ENCODE results near the gene MYBL2.

DNA sequence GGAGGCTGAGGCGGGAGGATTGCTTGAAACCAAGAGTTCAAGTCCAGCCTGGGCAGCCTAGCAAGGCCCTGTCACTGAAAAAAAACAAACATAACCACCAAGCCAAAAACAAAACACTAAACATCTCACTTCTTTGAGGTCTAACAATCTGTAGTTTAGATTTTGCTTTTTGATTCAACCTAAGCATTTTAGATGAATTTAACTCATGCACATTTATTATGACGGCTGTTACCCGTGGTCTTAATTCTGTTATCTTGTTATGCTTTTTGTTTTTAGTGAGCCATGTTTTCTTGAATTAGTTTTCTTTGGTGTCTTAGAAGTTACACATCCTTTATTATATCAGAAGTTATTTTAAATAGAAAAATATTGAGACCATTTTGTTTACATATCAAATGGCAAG is 73.7 kb downstream of the MYBL2 start:
- TF ChIP-seq, protein P1, sequence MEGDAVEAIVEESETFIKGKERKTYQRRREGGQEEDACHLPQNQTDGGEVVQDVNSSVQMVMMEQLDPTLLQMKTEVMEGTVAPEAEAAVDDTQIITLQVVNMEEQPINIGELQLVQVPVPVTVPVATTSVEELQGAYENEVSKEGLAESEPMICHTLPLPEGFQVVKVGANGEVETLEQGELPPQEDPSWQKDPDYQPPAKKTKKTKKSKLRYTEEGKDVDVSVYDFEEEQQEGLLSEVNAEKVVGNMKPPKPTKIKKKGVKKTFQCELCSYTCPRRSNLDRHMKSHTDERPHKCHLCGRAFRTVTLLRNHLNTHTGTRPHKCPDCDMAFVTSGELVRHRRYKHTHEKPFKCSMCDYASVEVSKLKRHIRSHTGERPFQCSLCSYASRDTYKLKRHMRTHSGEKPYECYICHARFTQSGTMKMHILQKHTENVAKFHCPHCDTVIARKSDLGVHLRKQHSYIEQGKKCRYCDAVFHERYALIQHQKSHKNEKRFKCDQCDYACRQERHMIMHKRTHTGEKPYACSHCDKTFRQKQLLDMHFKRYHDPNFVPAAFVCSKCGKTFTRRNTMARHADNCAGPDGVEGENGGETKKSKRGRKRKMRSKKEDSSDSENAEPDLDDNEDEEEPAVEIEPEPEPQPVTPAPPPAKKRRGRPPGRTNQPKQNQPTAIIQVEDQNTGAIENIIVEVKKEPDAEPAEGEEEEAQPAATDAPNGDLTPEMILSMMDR (IDR thresholded peaks at IDR 0.05; ENCODE audit: low read depth, low read length, missing input control): no peak
- TF ChIP-seq RAD21 (IDR thresholded peaks at IDR 0.05) (no peak), ZBTB33 (IDR thresholded peaks at IDR 0.05) (no peak)
- TF ChIP-seq, protein P2, sequence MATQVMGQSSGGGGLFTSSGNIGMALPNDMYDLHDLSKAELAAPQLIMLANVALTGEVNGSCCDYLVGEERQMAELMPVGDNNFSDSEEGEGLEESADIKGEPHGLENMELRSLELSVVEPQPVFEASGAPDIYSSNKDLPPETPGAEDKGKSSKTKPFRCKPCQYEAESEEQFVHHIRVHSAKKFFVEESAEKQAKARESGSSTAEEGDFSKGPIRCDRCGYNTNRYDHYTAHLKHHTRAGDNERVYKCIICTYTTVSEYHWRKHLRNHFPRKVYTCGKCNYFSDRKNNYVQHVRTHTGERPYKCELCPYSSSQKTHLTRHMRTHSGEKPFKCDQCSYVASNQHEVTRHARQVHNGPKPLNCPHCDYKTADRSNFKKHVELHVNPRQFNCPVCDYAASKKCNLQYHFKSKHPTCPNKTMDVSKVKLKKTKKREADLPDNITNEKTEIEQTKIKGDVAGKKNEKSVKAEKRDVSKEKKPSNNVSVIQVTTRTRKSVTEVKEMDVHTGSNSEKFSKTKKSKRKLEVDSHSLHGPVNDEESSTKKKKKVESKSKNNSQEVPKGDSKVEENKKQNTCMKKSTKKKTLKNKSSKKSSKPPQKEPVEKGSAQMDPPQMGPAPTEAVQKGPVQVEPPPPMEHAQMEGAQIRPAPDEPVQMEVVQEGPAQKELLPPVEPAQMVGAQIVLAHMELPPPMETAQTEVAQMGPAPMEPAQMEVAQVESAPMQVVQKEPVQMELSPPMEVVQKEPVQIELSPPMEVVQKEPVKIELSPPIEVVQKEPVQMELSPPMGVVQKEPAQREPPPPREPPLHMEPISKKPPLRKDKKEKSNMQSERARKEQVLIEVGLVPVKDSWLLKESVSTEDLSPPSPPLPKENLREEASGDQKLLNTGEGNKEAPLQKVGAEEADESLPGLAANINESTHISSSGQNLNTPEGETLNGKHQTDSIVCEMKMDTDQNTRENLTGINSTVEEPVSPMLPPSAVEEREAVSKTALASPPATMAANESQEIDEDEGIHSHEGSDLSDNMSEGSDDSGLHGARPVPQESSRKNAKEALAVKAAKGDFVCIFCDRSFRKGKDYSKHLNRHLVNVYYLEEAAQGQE (IDR thresholded peaks at IDR 0.05): no peak
